GM19025 (cell line): ENCODE results near the gene LIF.

ENCODE experiments used
- ATAC-seq: cut with Tn5 transposase; IDR thresholded peaks from one replicate; pipeline ENCODE4 v1.9.1; 2021; ENCODE audit warnings: mild to moderate bottlenecking, low read depth, moderate library complexity; ENCODE audit not compliant: unreplicated experiment

The LIF gene

DNA sequence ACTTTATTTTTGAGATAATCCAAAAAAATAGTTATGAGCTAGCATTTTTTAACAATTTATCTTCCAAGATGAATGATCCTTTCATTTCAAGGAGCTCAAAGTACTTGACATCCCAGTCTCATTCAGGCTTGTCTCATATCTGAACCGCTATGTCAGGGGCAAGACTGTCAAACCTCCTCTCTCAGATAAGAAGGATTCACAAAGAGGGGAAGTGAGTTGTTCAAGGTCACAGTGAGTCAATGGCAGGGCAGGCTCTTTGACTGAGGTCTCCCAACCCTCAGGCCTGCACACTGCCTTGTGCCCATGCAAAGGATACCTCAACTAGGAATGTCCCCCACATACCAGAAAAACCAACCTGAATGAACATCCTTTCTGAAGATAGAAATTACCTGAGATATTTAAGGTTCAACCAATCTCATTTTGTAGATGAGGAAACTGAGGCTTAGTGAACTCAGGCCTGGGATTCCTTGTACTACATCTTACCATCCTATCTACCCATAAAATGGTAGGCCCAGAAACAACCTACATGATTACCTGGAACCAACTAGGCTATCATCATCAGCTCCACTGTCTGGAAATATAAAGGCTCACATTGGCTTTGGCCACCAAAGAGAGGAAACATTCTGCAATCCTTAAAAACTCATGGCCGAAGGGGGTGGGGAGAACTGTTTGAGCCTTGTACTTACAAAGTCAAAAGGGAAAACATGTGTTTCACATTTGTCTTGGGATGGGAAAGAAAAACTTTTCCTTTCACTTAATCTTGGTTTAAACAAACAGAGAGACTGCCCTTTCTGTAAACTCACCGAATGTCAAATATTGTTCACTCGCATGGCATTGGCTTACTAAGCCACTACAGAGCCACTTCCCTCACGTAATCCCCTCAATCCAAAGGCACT lies 51.1 kb downstream of the LIF start:
- ATAC-seq, result no peak

DNA sequence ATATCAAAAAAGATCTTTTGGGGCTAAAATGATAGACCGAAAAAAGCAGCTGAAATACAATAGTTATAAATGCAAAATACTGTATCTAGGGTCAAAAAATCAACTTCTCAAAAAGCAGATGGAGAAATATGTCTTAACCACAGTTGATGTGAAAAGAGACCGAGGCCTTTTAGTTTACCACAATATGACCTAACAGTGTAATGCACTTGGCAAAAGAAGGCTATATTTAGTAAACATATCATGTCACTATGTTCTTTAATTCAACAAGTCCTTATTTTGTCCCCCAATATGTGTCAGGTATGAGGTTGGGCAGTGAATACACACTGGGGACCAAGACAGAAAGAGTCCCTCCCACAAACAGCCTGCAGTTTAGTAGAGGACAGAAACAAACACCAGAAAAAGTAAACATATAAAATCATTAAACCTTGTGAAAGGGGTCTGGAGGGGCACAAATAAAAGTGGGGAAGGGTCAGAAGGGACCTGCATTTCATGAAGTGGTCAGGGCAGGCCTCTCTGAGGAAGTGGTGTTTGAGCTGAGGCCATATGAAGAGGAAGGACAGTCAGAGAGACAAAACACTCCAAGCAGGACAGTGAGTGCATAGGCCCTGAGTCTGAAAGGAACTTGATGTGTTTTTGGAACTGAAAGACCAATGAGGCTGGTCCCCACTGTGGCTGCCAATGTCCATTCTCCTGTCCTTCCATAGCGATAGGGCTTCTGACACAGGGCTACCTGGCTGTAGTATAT lies 53.4 kb downstream of the LIF start:
- ATAC-seq, result no peak

DNA sequence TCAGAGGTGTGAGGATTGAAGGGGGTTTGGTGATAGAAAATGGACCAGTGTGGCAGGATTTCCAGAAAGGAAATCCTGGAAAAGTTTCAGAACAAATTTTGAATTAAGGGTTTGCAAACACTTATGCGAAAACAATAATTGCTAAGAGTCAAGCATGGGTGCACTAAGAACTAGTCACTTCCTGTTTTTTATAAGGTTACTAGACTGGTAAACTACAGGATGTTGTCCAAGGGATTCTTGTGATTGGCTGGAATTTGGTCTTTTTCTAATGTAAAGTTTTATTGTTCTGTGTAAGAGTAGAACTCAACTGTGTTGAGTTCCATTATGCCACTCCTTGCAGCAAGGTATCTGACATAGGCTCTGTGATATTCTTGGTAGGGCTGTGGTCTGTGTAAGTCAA lies 54.1 kb downstream of the LIF start:
- ATAC-seq, result no peak

DNA sequence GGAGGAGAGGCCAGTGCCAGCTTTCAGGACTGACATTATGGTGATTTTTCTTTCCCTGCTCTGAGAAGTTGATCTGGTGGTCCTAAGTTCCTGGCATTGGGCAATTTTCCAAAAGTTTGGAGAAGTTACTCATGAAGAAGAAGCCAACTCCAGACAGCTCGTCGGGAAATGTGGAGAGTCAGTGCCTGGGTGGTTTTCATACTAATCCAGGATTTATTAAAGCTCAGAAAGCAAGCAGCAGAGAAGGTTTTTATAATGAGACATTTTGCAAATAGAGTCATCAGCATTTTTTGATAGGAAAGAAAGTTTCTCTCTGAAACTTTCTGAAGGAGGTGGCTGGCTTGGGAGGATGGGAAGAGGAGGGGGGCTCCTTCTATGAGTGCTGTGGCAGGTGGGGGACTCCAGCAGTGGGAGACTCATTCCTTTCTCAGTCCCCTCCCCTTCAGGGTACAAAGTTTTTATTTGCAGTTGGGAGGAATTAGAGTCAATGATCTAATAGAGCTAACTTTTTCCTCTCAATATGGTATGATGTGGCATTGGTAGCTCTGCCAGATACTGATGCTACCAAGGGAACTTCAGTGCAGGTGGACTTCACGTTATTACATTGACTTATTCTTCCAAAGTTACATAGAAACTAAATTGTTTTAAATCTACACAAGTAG lies 55.4 kb downstream of the LIF start:
- ATAC-seq, result no peak

DNA sequence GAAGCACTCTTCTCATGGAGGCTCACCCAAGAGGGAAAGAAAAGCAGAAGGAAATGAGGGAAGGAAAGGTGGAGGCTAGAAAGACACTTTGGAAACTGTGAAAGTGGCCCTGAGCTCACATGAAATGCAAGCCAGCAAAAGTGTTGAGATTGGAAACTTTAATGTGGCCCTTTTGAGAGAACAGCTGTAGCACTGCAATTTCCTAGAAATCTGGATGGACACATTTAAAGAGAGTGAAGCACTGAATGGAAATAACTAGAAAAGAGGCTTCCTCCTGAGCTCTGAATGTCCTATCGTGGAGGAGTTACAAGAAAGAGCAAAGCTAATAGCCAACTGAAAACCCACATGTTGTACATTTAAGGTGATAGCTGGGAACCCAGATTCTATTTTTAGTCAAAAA lies 56.0 kb downstream of the LIF start:
- no peak for ATAC-seq
